Parathyroid adenoma (tissue), 2 donors: ENCODE results near the gene RASSF7.

ENCODE experiments used
- H2AFZ ChIP-seq: fragments of 300-600 bp; sonication (generic); one replicate; pipeline ENCODE4 v1.7.0; 2017; ENCODE audit warnings: antibody characterized with exemption, mild to moderate bottlenecking
- H3K27ac ChIP-seq: fragments of 300-600 bp; sonication (generic); one replicate; pipeline ENCODE4 v1.7.0; 2017
- H3K27me3 ChIP-seq: fragments of 300-600 bp; sonication (generic); one replicate; pipeline ENCODE4 v1.7.0; 2017; ENCODE audit warnings: low read length; ENCODE audit not compliant: control insufficient read depth, insufficient read depth
- H3K36me3 ChIP-seq: fragments of 300-600 bp; sonication (generic); one replicate; pipeline ENCODE4 v1.7.0; 2017; ENCODE audit warnings: low read length; ENCODE audit not compliant: control insufficient read depth, insufficient read depth
- H3K4me1 ChIP-seq: fragments of 300-600 bp; sonication (generic); one replicate; pipeline ENCODE4 v1.7.0; 2017; ENCODE audit warnings: control low read depth
- H3K4me2 ChIP-seq: fragments of 300-600 bp; sonication (generic); one replicate; pipeline ENCODE4 v1.7.0; 2017; ENCODE audit warnings: low read length
- H3K4me3 ChIP-seq: fragments of 300-600 bp; sonication (generic); one replicate; pipeline ENCODE4 v1.7.0; 2017; ENCODE audit warnings: low read depth, low read length
- H3K79me2 ChIP-seq: fragments of 300-600 bp; sonication (generic); one replicate; pipeline ENCODE4 v1.7.0; 2017; ENCODE audit warnings: control low read depth
- H3K9ac ChIP-seq: fragments of 300-600 bp; sonication (generic); one replicate; pipeline ENCODE4 v1.7.0; 2017; ENCODE audit warnings: mild to moderate bottlenecking
- H3K9me3 ChIP-seq: fragments of 300-600 bp; sonication (generic); one replicate; pipeline ENCODE4 v1.7.0; 2017; ENCODE audit warnings: low read length; ENCODE audit not compliant: control insufficient read depth
- TF ChIP-seq, protein P1 (sequence below): fragments of 300-600 bp; sonication (generic); IDR thresholded peaks from one replicate; pipeline ENCODE4 v1.7.0; 2017; ENCODE audit warnings: antibody characterized with exemption, mild to moderate bottlenecking
- donor health status: primary hyperparathyroidism.

RASSF7 gene

DNA sequence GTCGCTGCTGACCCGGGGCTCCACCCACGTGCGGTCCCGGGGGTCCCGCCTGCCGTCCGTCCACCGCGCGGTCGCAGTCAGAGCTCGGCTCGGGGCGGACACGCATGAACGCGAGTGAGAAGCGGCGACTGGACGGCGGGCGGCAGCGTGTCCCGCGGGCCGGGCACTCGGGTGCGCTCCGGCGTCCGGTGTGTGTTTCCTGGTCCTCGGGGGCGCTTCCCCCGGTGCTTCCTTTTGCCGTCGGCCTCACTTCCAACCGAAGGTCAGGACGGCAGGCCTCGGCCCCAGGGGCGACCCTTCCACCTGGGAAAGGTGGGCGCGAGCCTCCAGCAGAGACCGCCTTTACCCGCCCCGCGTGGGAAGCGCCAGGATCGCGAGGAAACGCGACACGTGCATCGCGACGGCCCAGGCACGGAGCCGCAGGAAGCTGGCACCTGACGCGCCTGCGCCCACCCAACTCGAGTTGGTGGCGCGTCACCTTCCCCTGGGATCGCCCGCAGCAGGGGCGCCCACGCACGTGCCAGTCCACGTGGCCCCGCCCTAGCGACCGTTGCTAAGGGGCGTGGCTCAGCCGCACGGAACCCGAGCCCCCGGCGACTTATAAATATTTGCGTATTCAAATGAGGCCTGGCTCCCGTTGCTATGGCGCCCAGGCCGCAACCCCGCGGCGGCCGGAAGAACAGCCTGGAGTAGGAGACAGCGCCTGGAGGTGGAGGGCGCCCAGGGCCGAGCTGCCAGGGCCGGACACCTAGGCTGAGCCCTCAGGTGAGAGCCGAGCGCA, 23.7 kb upstream of the RASSF7 start, which contains the start of gene LRRC56:
Gene LRRC56 (plus strand): TSS at position 687 of the 781 bp plus-strand sequence. CDS start 3,158 bp downstream, outside the sequence.
- no peaks in the 10 kb centered on the region for H3K79me2 ChIP-seq
- H3K36me3 ChIP-seq, result no peaks in the 10 kb centered on the region
- H2AFZ ChIP-seq, result peak within 1 kb of the TSS; percentile 83
- no peaks in the 10 kb centered on the region for H3K4me1 ChIP-seq
- H3K9me3 ChIP-seq, result no peaks in the 10 kb centered on the region
- TF ChIP-seq, protein P1, sequence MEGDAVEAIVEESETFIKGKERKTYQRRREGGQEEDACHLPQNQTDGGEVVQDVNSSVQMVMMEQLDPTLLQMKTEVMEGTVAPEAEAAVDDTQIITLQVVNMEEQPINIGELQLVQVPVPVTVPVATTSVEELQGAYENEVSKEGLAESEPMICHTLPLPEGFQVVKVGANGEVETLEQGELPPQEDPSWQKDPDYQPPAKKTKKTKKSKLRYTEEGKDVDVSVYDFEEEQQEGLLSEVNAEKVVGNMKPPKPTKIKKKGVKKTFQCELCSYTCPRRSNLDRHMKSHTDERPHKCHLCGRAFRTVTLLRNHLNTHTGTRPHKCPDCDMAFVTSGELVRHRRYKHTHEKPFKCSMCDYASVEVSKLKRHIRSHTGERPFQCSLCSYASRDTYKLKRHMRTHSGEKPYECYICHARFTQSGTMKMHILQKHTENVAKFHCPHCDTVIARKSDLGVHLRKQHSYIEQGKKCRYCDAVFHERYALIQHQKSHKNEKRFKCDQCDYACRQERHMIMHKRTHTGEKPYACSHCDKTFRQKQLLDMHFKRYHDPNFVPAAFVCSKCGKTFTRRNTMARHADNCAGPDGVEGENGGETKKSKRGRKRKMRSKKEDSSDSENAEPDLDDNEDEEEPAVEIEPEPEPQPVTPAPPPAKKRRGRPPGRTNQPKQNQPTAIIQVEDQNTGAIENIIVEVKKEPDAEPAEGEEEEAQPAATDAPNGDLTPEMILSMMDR, result no peak
- H3K27ac ChIP-seq, result peak within 1 kb of the TSS; percentile 62
- H3K4me2 ChIP-seq, result peak within 1 kb of the TSS; percentile 76
- H3K27me3 ChIP-seq, result no peaks in the 10 kb centered on the region
- peak within 1 kb of the TSS; percentile 53 for H3K4me3 ChIP-seq
- no peak within 1 kb of the TSS for H3K9ac ChIP-seq

DNA sequence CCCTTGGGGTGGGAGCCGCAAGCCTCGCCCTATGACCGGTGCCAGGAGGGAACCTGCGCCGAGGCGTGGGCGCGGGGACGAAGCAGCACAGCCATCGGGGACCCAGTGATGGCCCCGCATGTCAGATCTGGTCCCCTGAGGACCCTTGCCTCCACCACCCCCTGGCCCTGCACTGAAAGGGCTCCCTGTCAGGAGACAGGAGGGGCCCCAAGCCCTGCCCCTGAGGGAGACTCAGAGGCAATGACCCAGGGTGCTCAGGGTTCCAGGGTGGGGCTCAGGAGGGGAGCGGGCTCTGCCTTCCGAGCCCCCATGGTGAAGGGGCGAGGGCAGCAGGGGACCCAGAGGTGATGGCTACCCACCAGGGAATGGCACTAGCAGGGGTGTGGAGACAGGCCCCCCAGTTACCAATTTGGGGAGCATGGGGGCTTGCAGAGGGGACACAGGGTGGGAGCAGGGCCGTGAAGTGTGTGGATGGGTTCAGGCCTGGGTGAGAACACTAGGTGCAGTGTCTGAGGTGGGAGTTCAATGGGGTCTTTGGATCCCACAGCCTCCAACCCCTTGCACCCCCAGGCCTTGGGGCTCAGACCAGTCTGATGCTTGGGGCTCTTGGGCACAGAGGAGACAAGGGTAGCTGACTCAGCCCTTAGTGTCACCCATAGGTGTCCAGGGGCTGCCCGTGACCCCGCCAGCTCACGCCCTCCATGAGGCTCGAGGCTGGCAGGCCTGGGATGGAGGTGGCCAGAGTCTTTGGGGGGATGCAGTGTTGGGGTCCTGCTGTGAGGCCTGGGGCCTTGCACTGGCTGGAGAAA, 22.9 kb upstream of the RASSF7 start:
- TF ChIP-seq, protein P1, result no peak
- peak overlapping the region; percentile 62 for H3K27ac ChIP-seq
- no peak overlapping the region for H3K9ac ChIP-seq

DNA sequence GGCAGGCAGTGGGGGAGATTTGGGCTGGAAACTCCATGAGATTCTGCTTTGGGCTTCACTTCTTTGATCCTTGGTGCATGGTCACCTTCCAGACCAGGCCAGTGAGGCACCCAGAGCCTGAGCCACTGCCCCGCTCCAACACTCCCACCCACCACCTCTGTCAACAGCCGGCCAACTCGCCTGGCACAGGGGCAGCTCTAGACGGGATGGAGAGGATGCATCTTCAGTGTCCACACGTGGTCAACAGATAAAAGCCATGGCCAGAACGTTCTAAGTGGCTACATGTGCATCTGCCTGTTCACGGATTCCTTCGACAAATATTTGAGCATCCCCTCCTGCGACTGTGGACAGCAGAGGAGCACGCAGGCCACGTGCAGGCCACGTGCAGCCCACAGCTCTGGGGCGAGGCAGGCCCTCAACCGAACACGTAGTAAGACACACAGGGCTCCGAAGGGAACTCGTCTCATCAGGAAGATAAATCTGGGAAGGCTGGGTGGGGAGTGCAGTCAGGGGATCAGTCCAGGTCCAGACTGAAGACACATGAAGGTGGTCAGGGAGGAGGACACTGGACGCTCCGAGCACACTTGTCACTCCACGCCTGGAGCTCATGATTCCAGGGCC, 22.2 kb upstream of the RASSF7 start:
- Histone ChIP-seq H3K4me2 (no peak overlapping the region), H3K4me3 (no peak overlapping the region), H3K4me1 (no peaks in the 10 kb centered on the region), H3K27ac (no peak overlapping the region), H3K27me3 (no peaks in the 10 kb centered on the region), H3K36me3 (no peaks in the 10 kb centered on the region), H3K9me3 (no peaks in the 10 kb centered on the region), H2AFZ (no peak overlapping the region), H3K9ac (no peak overlapping the region), H3K79me2 (no peaks in the 10 kb centered on the region)
- TF ChIP-seq, protein P1, result no peak

More for the DNA sequence above, 22.9 kb upstream of the RASSF7 start:
- H3K27me3 ChIP-seq, result no peaks in the 10 kb centered on the region
- H3K36me3 ChIP-seq, result no peaks in the 10 kb centered on the region
- no peaks in the 10 kb centered on the region for H3K79me2 ChIP-seq
- H3K4me3 ChIP-seq, result peak overlapping the region; percentile 53
- H3K4me1 ChIP-seq, result no peaks in the 10 kb centered on the region
- H2AFZ ChIP-seq, result peak overlapping the region; percentile 83
- H3K9me3 ChIP-seq, result no peaks in the 10 kb centered on the region
- H3K4me2 ChIP-seq, result peak overlapping the region; percentile 76

DNA sequence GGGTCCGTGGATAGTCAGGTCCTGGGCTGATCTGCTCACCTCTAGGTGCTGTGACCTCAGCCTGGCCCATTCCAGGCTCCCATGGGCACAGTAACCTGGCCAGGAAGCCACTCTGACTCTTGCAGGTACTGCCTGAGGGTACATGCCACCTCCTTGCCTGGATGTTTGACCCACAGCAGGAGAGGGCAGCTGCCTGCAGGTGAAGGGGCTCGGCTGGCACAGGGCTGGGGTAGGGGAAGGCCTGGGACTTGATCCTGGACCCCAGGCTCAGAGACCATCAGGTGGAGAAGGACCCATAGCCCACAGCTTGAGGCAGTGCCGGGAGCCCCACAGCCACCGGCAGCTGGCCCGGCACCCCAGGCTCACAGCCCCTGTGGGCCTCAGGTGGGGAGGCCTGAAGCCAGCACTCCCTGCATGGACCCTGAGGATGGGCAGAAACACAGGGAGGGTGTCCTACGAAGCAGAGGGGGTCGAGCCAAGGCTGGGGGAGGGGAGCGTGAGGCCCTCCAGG, 20.7 kb upstream of the RASSF7 start:
- TF ChIP-seq, protein P1, result no peak
- Histone ChIP-seq H3K4me3 (no peak overlapping the region), H3K27me3 (no peaks in the 10 kb centered on the region), H3K4me1 (no peaks in the 10 kb centered on the region), H3K79me2 (no peaks in the 10 kb centered on the region), H2AFZ (no peak overlapping the region), H3K9ac (no peak overlapping the region), H3K4me2 (no peak overlapping the region), H3K36me3 (no peaks in the 10 kb centered on the region), H3K27ac (no peak overlapping the region), H3K9me3 (no peaks in the 10 kb centered on the region)
